HG02642 (cell line): ENCODE results near the gene CCDC33.

ENCODE experiments used
- ATAC-seq: cut with Tn5 transposase; IDR thresholded peaks from one replicate; pipeline ENCODE4 v1.9.1; 2021; ENCODE audit warnings: mild to moderate bottlenecking; ENCODE audit not compliant: unreplicated experiment, poor library complexity

Gene CCDC33

GRCh38 chr15:74227968-74228722 is 8.0 kb upstream of the CCDC33 start:
- no peak for ATAC-seq

- no peak for ATAC-seq
Measured at GRCh38 chr15:74228723-74229081, 7.4 kb upstream of the CCDC33 start.

GRCh38 chr15:74229686-74230085 is 6.4 kb upstream of the CCDC33 start:
- no peak for ATAC-seq

- ATAC-seq, result no peak
Measured at GRCh38 chr15:74231475-74231874, 4.7 kb upstream of the CCDC33 start.

- ATAC-seq, result no peak
Measured at GRCh38 chr15:74233373-74233772, 2.8 kb upstream of the CCDC33 start.

- no peak for ATAC-seq
Measured at GRCh38 chr15:74233851-74234597, 2.1 kb upstream of the CCDC33 start.

- no peak for ATAC-seq
Measured at GRCh38 chr15:74234598-74234875, 1.6 kb upstream of the CCDC33 start.

- no peak for ATAC-seq
Measured at GRCh38 chr15:74239051-74239705, 3.1 kb downstream of the CCDC33 start.

GRCh38 chr15:74240002-74240568 is 4.0 kb downstream of the CCDC33 start:
- no peak for ATAC-seq

- no peak for ATAC-seq
Measured at GRCh38 chr15:74240897-74241614, 4.9 kb downstream of the CCDC33 start.

- no peak for ATAC-seq
Measured at GRCh38 chr15:74242441-74243185, 6.5 kb downstream of the CCDC33 start.

GRCh38 chr15:74243431-74243830 is 7.3 kb downstream of the CCDC33 start:
- no peak for ATAC-seq

- no peak for ATAC-seq
Measured at GRCh38 chr15:74244822-74245341, 8.8 kb downstream of the CCDC33 start.

- ATAC-seq, result no peak
Measured at GRCh38 chr15:74245342-74245931, 9.3 kb downstream of the CCDC33 start.

- no peak for ATAC-seq
Measured at GRCh38 chr15:74250266-74250665, 14.1 kb downstream of the CCDC33 start.

GRCh38 chr15:74251131-74251811 is 15.1 kb downstream of the CCDC33 start:
- no peak for ATAC-seq

GRCh38 chr15:74252291-74252690 is 16.2 kb downstream of the CCDC33 start:
- no peak for ATAC-seq

- no peak for ATAC-seq
Measured at GRCh38 chr15:74252721-74253120, 16.6 kb downstream of the CCDC33 start.
